Measurements from ENCODE around the gene POLR2C.

POLR2C gene

GRCh38 chr16:57479205-57479975 lies 16.9 kb downstream of the POLR2C start:
- peak; percentile 82 for DNase-seq (ENCODE audit: low spot score)

- DNase-seq (ENCODE audit: low spot score): no peak
Observed at GRCh38 chr16:57479976-57480753, 17.7 kb downstream of the POLR2C start.

- DNase-seq (ENCODE audit: low spot score): no peak
Observed at GRCh38 chr16:57480754-57481230, 18.3 kb downstream of the POLR2C start.

- DNase-seq (ENCODE audit: low spot score): no peak
Observed at GRCh38 chr16:57481421-57481820, 18.9 kb downstream of the POLR2C start.

- peak; percentile 4 for DNase-seq (ENCODE audit: low spot score)
Observed at GRCh38 chr16:57482845-57483545, 20.5 kb downstream of the POLR2C start.

- peak; percentile 89 for DNase-seq (ENCODE audit: low spot score)
Observed at GRCh38 chr16:57483725-57484514, 21.4 kb downstream of the POLR2C start.

GRCh38 chr16:57484515-57485005 lies 22.1 kb downstream of the POLR2C start:
- no peak for DNase-seq (ENCODE audit: low spot score)

- DNase-seq (ENCODE audit: low spot score): no peak
Observed at GRCh38 chr16:57485091-57485915, 22.8 kb downstream of the POLR2C start.

- peak; percentile 60 for DNase-seq (ENCODE audit: low spot score)
Observed at GRCh38 chr16:57485916-57486857, 23.7 kb downstream of the POLR2C start, which contains the start of gene DOK4. Gene DOK4 (minus strand): TSS chr16:57486493. CDS start chr16:57479507, 6,986 bp downstream.

GRCh38 chr16:57486858-57487834 lies 24.7 kb downstream of the POLR2C start:
- DNase-seq (ENCODE audit: low spot score): no peak

GRCh38 chr16:57489229-57489628 lies 26.8 kb downstream of the POLR2C start:
- no peak for DNase-seq (ENCODE audit: low spot score)

GRCh38 chr16:57493767-57494166 lies 31.3 kb downstream of the POLR2C start:
- DNase-seq (ENCODE audit: low spot score): no peak

GRCh38 chr16:57497121-57497520 lies 34.6 kb downstream of the POLR2C start:
- peak; percentile 85 for DNase-seq (ENCODE audit: low spot score)

- no peak for DNase-seq (ENCODE audit: low spot score)
Observed at GRCh38 chr16:57498031-57498430, 35.6 kb downstream of the POLR2C start.

GRCh38 chr16:57499941-57500340 lies 37.5 kb downstream of the POLR2C start:
- DNase-seq (ENCODE audit: low spot score): peak; percentile 43

- DNase-seq (ENCODE audit: low spot score): peak; percentile 99
Observed at GRCh38 chr16:57500578-57501111, 38.2 kb downstream of the POLR2C start.

- DNase-seq (ENCODE audit: low spot score): peak; percentile 58
Observed at GRCh38 chr16:57501492-57501891, 39.0 kb downstream of the POLR2C start.
